ENCODE data around the gene DFFB.

Gene DFFB

GRCh38 chr1:3834701-3835100 is 22.6 kb upstream of the DFFB start:
- no peak for DNase-seq

GRCh38 chr1:3836421-3836820 is 20.9 kb upstream of the DFFB start:
- DNase-seq, result no peak

GRCh38 chr1:3837200-3837599 is 20.1 kb upstream of the DFFB start:
- no peak for DNase-seq

GRCh38 chr1:3837685-3838084 is 19.6 kb upstream of the DFFB start:
- DNase-seq, result no peak

GRCh38 chr1:3838788-3839187 is 18.5 kb upstream of the DFFB start:
- no peak for DNase-seq

GRCh38 chr1:3841491-3841890 is 15.8 kb upstream of the DFFB start:
- no peak for DNase-seq

- no peak for DNase-seq
Measured at GRCh38 chr1:3842912-3843311, 14.4 kb upstream of the DFFB start.

GRCh38 chr1:3846541-3846940 is 10.7 kb upstream of the DFFB start:
- no peak for DNase-seq

GRCh38 chr1:3847081-3847480 is 10.2 kb upstream of the DFFB start:
- DNase-seq, result no peak

- no peak for DNase-seq
Measured at GRCh38 chr1:3850857-3851256, 6.4 kb upstream of the DFFB start.

GRCh38 chr1:3851292-3851691 is 6.0 kb upstream of the DFFB start:
- no peak for DNase-seq

GRCh38 chr1:3852091-3852490 is 5.2 kb upstream of the DFFB start:
- DNase-seq, result no peak

GRCh38 chr1:3852711-3853485 is 4.4 kb upstream of the DFFB start:
- DNase-seq, result no peak

GRCh38 chr1:3857791-3858129 is 484 bp downstream of the DFFB start:
- DNase-seq, result no peak

GRCh38 chr1:3858231-3858981 is 1.1 kb downstream of the DFFB start:
- no peak for DNase-seq

- no peak for DNase-seq
Measured at GRCh38 chr1:3863231-3863935, 6.1 kb downstream of the DFFB start.

GRCh38 chr1:3864884-3865283 is 7.6 kb downstream of the DFFB start:
- no peak for DNase-seq

- no peak for DNase-seq
Measured at GRCh38 chr1:3865606-3866160, 8.4 kb downstream of the DFFB start.

- DNase-seq, result no peak
Measured at GRCh38 chr1:3868464-3869006, 11.3 kb downstream of the DFFB start.

- DNase-seq, result no peak
Measured at GRCh38 chr1:3869751-3870301, 12.6 kb downstream of the DFFB start.

- DNase-seq, result no peak
Measured at GRCh38 chr1:3871451-3871805, 14.2 kb downstream of the DFFB start.

- DNase-seq, result no peak
Measured at GRCh38 chr1:3872546-3872945, 15.3 kb downstream of the DFFB start.

GRCh38 chr1:3874736-3875135 is 17.5 kb downstream of the DFFB start:
- DNase-seq, result no peak

Measured in NCI-H2029 treated with DMSO at 0.1 percent for 48 hours (cell line).